Activated CD4-positive, alpha-beta T cell treated with anti-CD3 and anti-CD28 coated beads, Interleukin-2, Interleukin-4, amounts not matched to agents 100 ng/mL and 50 ng/mL, durations not matched to agents 16 hours and 8 hours (primary cell): ENCODE measurements around the gene S100A8.

Experiments
- DNase-seq: peaks from one replicate; pipeline ENCODE4 v3.0.0-alpha.2; 2020; ENCODE audit warnings: low spot score

Gene S100A8

GRCh38 chr1:153362187-153362775 lies 28.6 kb downstream of the S100A8 start:
- no peak for DNase-seq

DNA sequence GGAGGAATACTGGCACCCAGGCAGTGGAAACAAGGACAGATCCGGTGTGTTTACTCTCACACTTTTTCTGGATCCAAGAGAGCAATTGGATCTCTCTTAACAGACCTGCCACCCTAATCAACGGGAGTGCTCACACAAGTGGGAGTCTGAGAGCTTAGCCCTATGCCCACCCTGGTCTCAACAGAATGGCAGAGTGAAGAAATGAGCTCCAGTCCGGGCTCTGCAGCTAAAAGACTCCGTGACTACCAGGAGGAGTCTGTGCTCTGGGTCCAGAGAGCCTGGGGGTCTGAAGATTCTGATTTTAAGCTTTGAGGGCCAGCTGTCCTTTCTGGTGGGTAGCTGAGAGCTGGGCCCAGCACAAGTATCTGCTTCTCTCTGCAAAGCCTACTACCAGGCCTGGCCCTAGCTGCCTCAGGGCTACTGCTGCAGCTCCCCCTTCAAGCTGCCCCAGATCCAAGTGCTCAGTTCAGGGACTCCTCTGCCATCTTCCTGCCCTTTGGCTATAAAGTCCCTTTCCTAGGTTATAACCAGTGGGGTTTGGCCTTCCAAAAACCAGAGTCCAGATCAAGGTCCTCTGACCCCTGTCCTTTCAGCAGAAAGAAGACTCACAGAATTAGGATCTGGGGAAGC lies 29.3 kb downstream of the S100A8 start:
- no peak for DNase-seq

DNA sequence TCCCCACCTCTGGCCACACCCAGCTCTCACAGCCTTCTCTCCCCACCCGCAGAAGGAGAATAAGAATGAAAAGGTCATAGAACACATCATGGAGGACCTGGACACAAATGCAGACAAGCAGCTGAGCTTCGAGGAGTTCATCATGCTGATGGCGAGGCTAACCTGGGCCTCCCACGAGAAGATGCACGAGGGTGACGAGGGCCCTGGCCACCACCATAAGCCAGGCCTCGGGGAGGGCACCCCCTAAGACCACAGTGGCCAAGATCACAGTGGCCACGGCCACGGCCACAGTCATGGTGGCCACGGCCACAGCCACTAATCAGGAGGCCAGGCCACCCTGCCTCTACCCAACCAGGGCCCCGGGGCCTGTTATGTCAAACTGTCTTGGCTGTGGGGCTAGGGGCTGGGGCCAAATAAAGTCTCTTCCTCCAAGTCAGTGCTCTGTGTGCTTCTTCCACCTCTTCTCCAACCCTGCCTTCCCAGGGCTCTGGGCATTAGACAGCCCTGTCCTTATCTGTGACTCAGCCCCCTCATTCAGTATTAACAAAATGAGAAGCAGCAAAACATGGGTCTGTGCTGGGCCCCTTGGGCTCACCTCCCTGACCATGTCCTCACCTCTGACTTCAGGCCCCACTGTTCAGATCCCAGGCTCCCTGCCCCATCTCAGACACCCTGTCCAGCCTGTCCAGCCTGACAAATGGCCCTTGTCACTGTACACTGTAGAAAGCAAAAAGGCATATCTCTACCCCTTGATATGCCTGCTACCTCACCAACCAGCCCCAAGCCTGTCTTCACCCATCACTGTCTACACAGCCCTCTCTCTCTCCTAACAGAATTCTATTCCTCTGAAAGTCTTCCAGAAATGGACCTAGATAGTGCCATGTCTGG lies 30.0 kb downstream of the S100A8 start:
- DNase-seq = no peak

DNA sequence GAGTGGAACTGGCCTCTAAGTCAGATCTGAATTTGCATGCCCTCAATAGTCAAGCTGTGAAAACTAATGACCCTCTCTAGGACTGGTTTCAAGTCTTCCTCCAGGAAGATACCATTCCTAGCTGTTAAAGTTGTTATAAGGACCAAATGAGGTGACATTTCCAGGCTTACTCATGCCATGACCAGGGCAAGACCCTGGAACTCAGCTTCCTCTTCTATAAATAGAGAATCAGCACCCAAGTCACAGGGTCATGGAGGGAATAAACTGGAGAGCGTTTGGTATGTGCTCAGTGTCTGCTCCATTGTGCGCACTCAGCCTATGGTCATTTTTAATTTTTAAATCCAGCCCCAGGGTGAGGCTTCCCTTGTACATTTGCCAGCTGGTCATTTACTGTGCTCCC lies 30.7 kb downstream of the S100A8 start:
- DNase-seq = no peak

GRCh38 chr1:153359241-153359640 lies 31.6 kb downstream of the S100A8 start:
- DNase-seq = no peak

DNA sequence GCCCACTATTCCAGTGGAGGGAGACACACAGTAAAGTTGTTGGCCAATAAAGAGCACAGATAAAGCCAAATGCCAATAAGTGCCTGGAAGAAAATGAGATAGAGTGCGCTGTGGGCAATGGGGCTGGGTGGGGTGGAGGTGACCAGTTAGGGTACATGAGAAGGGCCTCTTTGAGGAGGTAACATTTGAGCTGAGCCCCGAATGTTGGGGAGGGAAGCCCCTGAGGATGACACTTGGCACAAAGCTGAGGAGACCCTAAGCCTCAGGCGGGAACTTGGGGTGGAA lies 32.2 kb downstream of the S100A8 start:
- no peak for DNase-seq

GRCh38 chr1:153357853-153358690 lies 32.8 kb downstream of the S100A8 start, which contains the start of gene S100A9:
S100A9 (plus strand) TSS chr1:153357854; CDS start chr1:153358284, 430 bp downstream.
- no peak for DNase-seq

DNA sequence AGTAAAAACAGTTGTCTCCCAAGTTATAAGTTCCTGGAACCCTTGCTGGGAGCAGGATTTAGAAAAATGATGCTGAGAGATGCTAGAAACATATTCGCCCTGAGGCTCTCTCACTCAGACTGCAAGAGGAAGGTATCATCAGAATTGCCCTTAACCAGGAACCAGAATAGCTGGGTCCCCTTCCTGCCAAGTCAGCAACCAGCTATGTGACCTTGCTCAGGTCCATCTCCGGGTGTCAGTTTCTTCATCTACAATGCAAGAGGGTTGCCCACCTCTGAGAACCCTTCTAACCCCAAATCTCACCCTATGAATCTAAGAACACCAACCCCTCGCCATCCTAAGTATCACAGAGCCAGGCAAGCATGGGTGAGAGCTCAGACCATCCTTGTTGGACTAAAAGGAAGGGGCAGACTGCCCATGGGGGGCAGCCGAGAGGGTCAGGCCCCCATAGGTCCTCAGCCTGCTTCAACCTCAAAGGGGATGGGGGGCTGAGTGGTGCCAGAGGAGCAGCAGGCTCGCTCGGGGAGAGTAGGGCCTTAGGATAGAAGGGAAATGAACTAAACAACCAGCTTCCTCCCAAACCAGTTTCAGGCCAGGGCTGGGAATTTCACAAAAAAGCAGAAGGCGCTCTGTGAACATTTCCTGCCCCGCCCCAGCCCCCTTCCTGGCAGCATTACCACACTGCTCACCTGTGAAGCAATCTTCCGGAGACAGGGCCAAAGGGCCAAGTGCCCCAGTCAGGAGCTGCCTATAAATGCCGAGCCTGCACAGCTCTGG lies 33.6 kb downstream of the S100A8 start:
- DNase-seq = no peak

GRCh38 chr1:153356392-153357075 lies 34.3 kb downstream of the S100A8 start:
- DNase-seq = no peak

DNA sequence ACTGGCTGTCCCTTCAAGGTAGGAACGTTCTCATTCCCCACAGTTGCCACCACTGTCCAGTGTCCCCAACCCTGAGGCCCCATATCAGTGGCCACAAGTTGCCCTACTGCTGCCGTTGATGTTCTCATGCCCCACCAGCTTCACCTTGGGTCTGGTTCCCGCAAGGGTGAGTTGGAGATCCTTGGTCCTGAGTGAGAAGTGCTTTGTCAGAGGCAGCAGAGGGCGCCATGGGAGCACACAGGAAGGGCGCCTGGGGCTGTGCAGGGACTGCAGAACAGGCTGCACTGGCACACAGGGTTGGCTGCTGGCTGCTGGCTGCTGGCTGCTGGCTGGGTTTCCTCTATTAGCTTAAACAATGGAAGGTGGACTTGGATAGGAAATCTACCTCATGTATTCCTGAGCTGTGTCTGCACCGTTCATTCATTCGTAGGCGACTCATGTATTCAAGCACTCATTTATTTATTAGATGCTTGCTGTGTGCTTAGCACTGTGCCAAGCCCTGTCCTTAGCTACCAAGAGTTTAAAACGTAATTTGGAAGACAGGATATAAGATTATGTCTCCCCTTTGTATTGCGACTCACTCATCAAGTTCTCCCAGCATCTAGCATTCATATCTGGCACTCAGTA lies 35.3 kb downstream of the S100A8 start:
- peak; percentile 54 for DNase-seq

DNA sequence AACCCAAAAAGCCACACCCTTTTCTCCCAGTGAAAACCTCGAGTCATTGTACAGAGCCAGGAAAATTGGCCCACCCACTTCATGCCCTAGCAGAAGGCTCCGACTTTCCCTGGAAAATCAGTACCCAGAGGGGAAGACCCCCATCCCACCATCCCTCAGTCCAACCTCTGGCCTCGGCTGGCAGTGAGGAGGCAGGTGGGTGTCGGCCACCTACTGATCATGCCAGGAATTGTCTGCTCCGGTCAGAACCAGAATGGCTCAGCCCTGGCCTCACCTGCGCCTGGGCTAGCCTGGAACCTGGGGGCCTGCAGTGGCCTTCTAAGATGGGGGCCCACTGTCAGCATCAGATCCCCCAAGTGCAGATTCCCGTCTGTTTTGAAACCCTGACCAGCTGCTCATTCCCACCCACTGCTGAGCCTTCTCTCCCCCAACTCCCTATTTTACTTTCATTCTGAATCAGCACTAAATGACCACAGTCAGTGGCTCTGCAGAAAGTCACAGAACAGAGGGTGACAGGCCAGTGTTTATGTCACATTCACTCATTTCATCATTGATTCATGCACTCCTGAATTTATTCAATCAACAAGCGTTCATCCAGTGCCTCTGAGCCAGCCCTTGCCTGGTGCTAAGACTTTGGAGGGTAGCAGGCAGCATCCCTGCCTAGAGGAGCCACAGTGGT lies 36.2 kb downstream of the S100A8 start:
- DNase-seq = no peak

GRCh38 chr1:153353226-153353947 lies 37.5 kb downstream of the S100A8 start:
- DNase-seq = no peak

GRCh38 chr1:153352523-153352922 lies 38.4 kb downstream of the S100A8 start:
- DNase-seq = peak; percentile 64

- no peak for DNase-seq
These were observed 40.4 kb downstream of the S100A8 start for GRCh38 chr1:153350321-153350957.

DNA sequence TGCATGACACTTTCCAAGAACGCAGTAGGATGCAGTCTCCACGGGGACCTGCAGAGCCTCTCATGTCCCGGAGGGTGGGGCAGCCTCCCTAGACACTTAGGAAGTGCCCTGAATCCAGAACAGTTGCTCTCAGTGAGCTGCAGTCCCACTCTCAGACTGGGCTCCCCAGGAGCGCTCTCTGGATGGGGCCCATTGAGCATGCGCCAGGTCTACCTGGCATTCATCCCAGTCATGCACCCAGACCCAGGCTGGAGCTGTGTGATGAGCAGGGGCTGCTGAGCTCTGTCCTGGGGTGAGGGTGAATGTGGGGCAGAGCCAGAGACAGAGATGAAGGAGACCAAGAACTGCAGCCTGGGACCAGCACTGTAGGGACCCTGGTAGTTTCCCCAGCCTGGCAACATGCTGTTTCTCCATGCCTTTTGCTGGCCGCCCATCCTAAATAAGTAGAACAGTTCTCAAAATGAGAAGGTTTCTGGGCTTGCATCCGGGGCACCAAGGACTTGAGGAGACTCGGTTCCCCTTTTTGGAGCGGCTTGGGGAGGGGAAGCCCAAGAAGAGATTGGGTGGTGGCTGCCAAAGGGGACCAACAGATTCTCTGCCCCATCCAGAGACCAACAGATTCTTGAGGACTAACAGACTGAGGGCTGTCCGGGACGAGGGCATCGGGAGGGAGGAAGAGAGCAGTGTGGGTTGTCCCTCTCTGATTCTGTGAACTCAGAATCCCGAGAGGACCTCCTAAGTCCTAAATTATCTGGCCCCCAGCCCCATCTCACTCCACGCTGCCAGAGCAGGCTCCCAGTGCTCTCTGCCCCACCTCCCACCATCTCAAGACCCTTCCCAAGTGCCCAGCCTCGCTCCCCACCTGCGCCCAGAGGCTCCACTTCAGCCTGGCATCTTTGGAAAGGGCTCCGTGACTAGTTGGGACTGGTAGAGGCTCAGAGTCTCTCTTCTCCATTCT lies 41.2 kb downstream of the S100A8 start:
- no peak for DNase-seq

GRCh38 chr1:153348511-153349362 lies 42.1 kb downstream of the S100A8 start, which contains the start of gene PGLYRP4:
PGLYRP4 (minus strand) TSS chr1:153348841; CDS start chr1:153347932, 909 bp downstream.
- DNase-seq = no peak
